GM15510 (cell line): ENCODE data around the gene EFHC1.

Experiments
- POLR2A ChIP-seq: IDR thresholded peaks from 3 replicates; pipeline ENCODE4 v1.6.1; 2011; ENCODE audit warnings: borderline replicate concordance; ENCODE audit not compliant: insufficient read length; ENCODE audit errors: extremely low read depth

EFHC1 gene

GRCh38 chr6:52558266-52559000 lies 138.3 kb downstream of the EFHC1 start:
- no peak for TF ChIP-seq POLR2A

GRCh38 chr6:52560462-52560861 lies 140.3 kb downstream of the EFHC1 start:
- TF ChIP-seq POLR2A, result no peak

- TF ChIP-seq POLR2A, result no peak
These were observed 142.8 kb downstream of the EFHC1 start for GRCh38 chr6:52562911-52563310.

- TF ChIP-seq POLR2A, result no peak
These were observed 144.7 kb downstream of the EFHC1 start for GRCh38 chr6:52564856-52565255.

- TF ChIP-seq POLR2A, result no peak
These were observed 146.1 kb downstream of the EFHC1 start for GRCh38 chr6:52566201-52566600.

GRCh38 chr6:52566853-52567279 lies 146.7 kb downstream of the EFHC1 start:
- TF ChIP-seq POLR2A, result no peak

- TF ChIP-seq POLR2A, result no peak
These were observed 148.2 kb downstream of the EFHC1 start for GRCh38 chr6:52568320-52568719.

- no peak for TF ChIP-seq POLR2A
These were observed 150.2 kb downstream of the EFHC1 start for GRCh38 chr6:52570291-52570700.

- no peak for TF ChIP-seq POLR2A
These were observed 151.1 kb downstream of the EFHC1 start for GRCh38 chr6:52571099-52571755.

GRCh38 chr6:52572536-52572935 lies 152.4 kb downstream of the EFHC1 start:
- TF ChIP-seq POLR2A, result no peak

- TF ChIP-seq POLR2A, result no peak
These were observed 153.2 kb downstream of the EFHC1 start for GRCh38 chr6:52573295-52573694.
